Astrocyte (in vitro differentiated cells and primary cell): Measurements from ENCODE around the gene SULF2. TPM values are rescaled to one million over a fixed set of nuclear protein-coding genes. Genes with fewer than 3 reads are reported as not detected.

ENCODE experiments used
- DNase-seq: peaks from one replicate; pipeline ENCODE4 v3.0.0-alpha.2; 2010; ENCODE audit warnings: low read depth
- FAIRE-seq: peaks from 2 replicates; lab custom pipeline; 2011; peaks lifted over from hg19 to GRCh38; lab: Jason Lieb, UNC
- H2AFZ ChIP-seq: 2 replicates; pipeline ENCODE4 v1.6.0; 2012; ENCODE audit warnings: low read depth, low read length, inconsistent platforms
- H3K27ac ChIP-seq: 2 replicates; pipeline ENCODE4 v1.5.1; 2011; ENCODE audit warnings: low read depth, low read length, inconsistent platforms
- H3K27me3 ChIP-seq: 2 replicates; pipeline ENCODE4 v1.6.0; 2011; ENCODE audit warnings: low read length, inconsistent platforms; ENCODE audit not compliant: insufficient read depth
- H3K36me3 ChIP-seq: 2 replicates; pipeline ENCODE4 v1.5.1; 2011; ENCODE audit warnings: low read length, inconsistent platforms; ENCODE audit not compliant: insufficient read depth
- H3K4me1 ChIP-seq: 2 replicates; pipeline ENCODE4 v1.5.1; 2011; ENCODE audit warnings: low read length, inconsistent platforms; ENCODE audit not compliant: insufficient read depth
- H3K4me2 ChIP-seq: 2 replicates; pipeline ENCODE4 v1.6.0; 2012; ENCODE audit warnings: low read length, inconsistent platforms
- H3K4me3 ChIP-seq: 2 replicates; pipeline ENCODE4 v1.5.1; 2011; ENCODE audit warnings: low read depth, mild to moderate bottlenecking, low read length, inconsistent platforms; ENCODE audit not compliant: insufficient read depth
- H3K79me2 ChIP-seq: 2 replicates; pipeline ENCODE4 v1.6.0; 2012; ENCODE audit warnings: mild to moderate bottlenecking, low read length, inconsistent platforms; ENCODE audit not compliant: insufficient read depth
- H3K9ac ChIP-seq: 2 replicates; pipeline ENCODE4 v1.6.0; 2012; ENCODE audit warnings: mild to moderate bottlenecking, low read length, inconsistent platforms
- H3K9me3 ChIP-seq: 2 replicates; pipeline ENCODE4 v1.5.1; 2012; ENCODE audit warnings: low read depth, mild to moderate bottlenecking, low read length, inconsistent platforms; ENCODE audit not compliant: insufficient read depth
- H4K20me1 ChIP-seq: 2 replicates; pipeline ENCODE4 v1.6.0; 2012; ENCODE audit warnings: low read length, inconsistent platforms; ENCODE audit not compliant: insufficient read depth
- H3K27ac Mint-ChIP-seq: one replicate; pipeline ENCODE4 v1.8.0; 2021; ENCODE audit warnings: mild to moderate bottlenecking, mixed read lengths; ENCODE audit not compliant: unreplicated experiment
- H3K27me3 Mint-ChIP-seq: one replicate; pipeline ENCODE4 v1.8.0; 2021; ENCODE audit warnings: low read depth, mixed read lengths; ENCODE audit not compliant: unreplicated experiment
- H3K36me3 Mint-ChIP-seq: one replicate; pipeline ENCODE4 v1.8.0; 2021; ENCODE audit warnings: low read depth, mixed read lengths; ENCODE audit not compliant: unreplicated experiment
- H3K4me1 Mint-ChIP-seq: one replicate; pipeline ENCODE4 v1.8.0; 2021; ENCODE audit warnings: low read depth, mixed read lengths; ENCODE audit not compliant: unreplicated experiment
- H3K4me3 Mint-ChIP-seq: one replicate; pipeline ENCODE4 v1.8.0; 2021; ENCODE audit warnings: mild to moderate bottlenecking, moderate library complexity, mixed read lengths; ENCODE audit not compliant: unreplicated experiment
- H3K9me3 Mint-ChIP-seq: one replicate; pipeline ENCODE4 v1.8.0; 2021; ENCODE audit warnings: mild to moderate bottlenecking, mixed read lengths; ENCODE audit not compliant: unreplicated experiment
- EZH2 ChIP-seq: IDR thresholded peaks from 2 replicates; pipeline ENCODE4 v1.6.1; 2012; ENCODE audit warnings: mild to moderate bottlenecking, low read length, inconsistent platforms; ENCODE audit not compliant: insufficient read depth
- total RNA-seq: library from RNA; stranded (reverse); gene quantifications from 2 replicates; pipeline ENCODE4 v1.2.1, GENCODE V29; 2021
- TF ChIP-seq, protein P1 (sequence below): IDR thresholded peaks from 2 replicates; pipeline ENCODE4 v1.5.1; 2011; ENCODE audit warnings: low read depth, mild to moderate bottlenecking, inconsistent platforms, low read length, moderate library complexity; ENCODE audit not compliant: insufficient read depth

Gene SULF2
- total RNA-seq, 1 donor from 2014 or later: 139 TPM

DNA sequence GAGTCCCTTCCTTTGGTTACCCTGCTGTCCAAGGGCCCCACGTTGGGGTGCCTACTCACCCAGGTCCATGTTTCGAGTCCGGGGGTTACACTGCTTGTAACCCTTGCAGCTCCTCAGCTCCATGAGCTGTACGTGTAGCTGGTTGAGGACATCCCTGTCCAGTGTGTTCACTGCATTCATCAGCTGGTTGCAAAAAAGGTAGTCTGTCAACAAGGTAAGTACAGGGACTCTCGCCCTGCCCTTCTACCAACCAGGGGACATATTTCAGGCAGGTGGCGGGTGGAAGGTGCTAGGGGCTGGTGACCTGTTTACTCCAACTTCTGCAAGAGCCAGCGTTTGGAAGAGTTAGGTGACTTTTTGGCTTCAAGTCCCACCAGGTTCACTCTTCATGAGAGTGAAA is 123.6 kb downstream of the SULF2 start:
- H3K9ac ChIP-seq: no peak overlapping the region
- Mint-ChIP-seq H3K4me1 (peaks cover 1% of the 10 kb centered on the region), H3K27ac (no peak overlapping the region), H3K9me3 (no peaks in the 10 kb centered on the region), H3K27me3 (no peaks in the 10 kb centered on the region), H3K4me3 (no peak overlapping the region), H3K36me3 (peaks cover 10% of the 10 kb centered on the region)
- no peak for TF ChIP-seq EZH2
- TF ChIP-seq, protein P1, sequence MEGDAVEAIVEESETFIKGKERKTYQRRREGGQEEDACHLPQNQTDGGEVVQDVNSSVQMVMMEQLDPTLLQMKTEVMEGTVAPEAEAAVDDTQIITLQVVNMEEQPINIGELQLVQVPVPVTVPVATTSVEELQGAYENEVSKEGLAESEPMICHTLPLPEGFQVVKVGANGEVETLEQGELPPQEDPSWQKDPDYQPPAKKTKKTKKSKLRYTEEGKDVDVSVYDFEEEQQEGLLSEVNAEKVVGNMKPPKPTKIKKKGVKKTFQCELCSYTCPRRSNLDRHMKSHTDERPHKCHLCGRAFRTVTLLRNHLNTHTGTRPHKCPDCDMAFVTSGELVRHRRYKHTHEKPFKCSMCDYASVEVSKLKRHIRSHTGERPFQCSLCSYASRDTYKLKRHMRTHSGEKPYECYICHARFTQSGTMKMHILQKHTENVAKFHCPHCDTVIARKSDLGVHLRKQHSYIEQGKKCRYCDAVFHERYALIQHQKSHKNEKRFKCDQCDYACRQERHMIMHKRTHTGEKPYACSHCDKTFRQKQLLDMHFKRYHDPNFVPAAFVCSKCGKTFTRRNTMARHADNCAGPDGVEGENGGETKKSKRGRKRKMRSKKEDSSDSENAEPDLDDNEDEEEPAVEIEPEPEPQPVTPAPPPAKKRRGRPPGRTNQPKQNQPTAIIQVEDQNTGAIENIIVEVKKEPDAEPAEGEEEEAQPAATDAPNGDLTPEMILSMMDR: no peak
- FAIRE-seq (no peak), DNase-seq (no peak)
- no peaks in the 10 kb centered on the region for H3K27me3 ChIP-seq
- peaks cover 14% of the 10 kb centered on the region for H3K36me3 ChIP-seq
- H3K9me3 ChIP-seq: no peaks in the 10 kb centered on the region
- H3K27ac ChIP-seq: no peak overlapping the region
- H3K4me3 ChIP-seq: no peak overlapping the region
- no peak overlapping the region for H3K4me2 ChIP-seq
- no peak overlapping the region for H2AFZ ChIP-seq
- H3K79me2 ChIP-seq: no peaks in the 10 kb centered on the region
- peaks cover 19% of the 10 kb centered on the region for H4K20me1 ChIP-seq
- H3K4me1 ChIP-seq: no peaks in the 10 kb centered on the region

DNA sequence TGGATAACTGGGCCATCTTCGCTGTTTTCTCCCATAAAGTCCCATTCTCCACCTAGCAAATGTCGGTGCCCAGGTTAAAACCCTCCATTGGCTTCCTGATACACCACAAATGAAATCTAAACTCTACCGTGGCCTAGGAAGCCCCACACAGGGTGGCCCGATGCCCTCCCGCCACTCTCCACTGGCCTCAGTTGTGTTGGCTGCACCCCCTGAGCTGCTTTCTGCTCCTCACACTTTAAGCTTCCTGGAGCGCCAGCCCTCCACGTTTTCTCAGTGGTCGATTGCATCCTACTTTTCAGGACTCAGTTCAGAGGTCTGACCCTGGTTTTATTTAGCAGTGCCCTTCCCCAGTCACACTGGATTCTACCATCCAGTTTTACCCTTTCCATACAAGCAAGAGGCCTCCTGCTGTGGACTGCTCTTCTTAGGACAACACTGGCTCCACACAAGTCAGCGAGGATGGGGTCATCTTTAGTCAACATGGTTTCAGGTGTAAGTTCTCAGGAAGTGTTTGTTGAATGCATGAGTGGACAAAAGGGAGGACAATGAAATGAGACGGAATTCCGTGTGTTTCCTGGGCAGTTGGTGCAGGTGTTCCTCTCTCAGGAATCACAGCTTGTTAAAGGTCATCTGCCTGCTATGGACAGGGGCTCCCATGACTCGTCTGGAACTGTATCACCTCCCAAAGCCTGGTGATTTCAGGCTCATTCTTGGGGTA is 124.1 kb downstream of the SULF2 start:
- H2AFZ ChIP-seq: no peak overlapping the region
- no peaks in the 10 kb centered on the region for H3K79me2 ChIP-seq
- Mint-ChIP-seq H3K36me3 (peaks cover 10% of the 10 kb centered on the region), H3K4me1 (peaks cover 1% of the 10 kb centered on the region), H3K27ac (no peak overlapping the region), H3K27me3 (no peaks in the 10 kb centered on the region), H3K9me3 (no peaks in the 10 kb centered on the region), H3K4me3 (no peak overlapping the region)
- H3K27ac ChIP-seq: no peak overlapping the region
- no peaks in the 10 kb centered on the region for H3K4me1 ChIP-seq
- H3K4me3 ChIP-seq: no peak overlapping the region
- H4K20me1 ChIP-seq: peaks cover 19% of the 10 kb centered on the region
- no peak for DNase-seq
- peaks cover 16% of the 10 kb centered on the region for H3K36me3 ChIP-seq
- no peaks in the 10 kb centered on the region for H3K27me3 ChIP-seq
- FAIRE-seq: no peak
- H3K9ac ChIP-seq: no peak overlapping the region
- H3K9me3 ChIP-seq: no peaks in the 10 kb centered on the region
- no peak overlapping the region for H3K4me2 ChIP-seq
- no peak for TF ChIP-seq EZH2
- TF ChIP-seq, protein P1: no peak

DNA sequence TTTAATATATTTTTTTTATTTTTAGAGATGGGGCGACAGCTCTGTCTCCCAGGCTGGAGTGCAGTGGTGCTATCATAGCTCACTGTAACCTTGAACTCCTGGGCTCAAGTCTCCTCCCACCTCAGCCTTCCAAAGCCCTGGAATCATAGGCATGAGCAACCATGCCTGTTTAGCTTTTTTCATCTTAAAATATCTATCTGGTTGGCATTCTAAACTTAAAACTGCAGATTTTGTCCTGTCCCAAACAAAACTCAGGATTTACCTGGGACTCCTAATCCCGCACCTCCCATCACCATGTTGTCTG is 124.7 kb downstream of the SULF2 start:
- Mint-ChIP-seq H3K27ac (no peak overlapping the region), H3K36me3 (peaks cover 10% of the 10 kb centered on the region), H3K9me3 (no peaks in the 10 kb centered on the region), H3K4me3 (no peak overlapping the region), H3K27me3 (no peaks in the 10 kb centered on the region), H3K4me1 (peaks cover 1% of the 10 kb centered on the region)
- no peak overlapping the region for H3K4me3 ChIP-seq
- peaks cover 19% of the 10 kb centered on the region for H4K20me1 ChIP-seq
- H3K27me3 ChIP-seq: no peaks in the 10 kb centered on the region
- H3K36me3 ChIP-seq: peaks cover 16% of the 10 kb centered on the region
- no peaks in the 10 kb centered on the region for H3K4me1 ChIP-seq
- no peak overlapping the region for H2AFZ ChIP-seq
- no peaks in the 10 kb centered on the region for H3K9me3 ChIP-seq
- H3K9ac ChIP-seq: no peak overlapping the region
- no peaks in the 10 kb centered on the region for H3K79me2 ChIP-seq
- no peak for TF ChIP-seq EZH2
- TF ChIP-seq, protein P1: no peak
- no peak overlapping the region for H3K27ac ChIP-seq
- no peak for DNase-seq
- no peak for FAIRE-seq
- H3K4me2 ChIP-seq: no peak overlapping the region
